Esophagus squamous epithelium (tissue), 4 donors: Measurements from ENCODE around the gene MOB2.

Experiments
- POLR2A ChIP-seq, 4 donors: fragments of 450-650 bp; IDR thresholded peaks; one replicate each; pipeline ENCODE4 v1.6.1; 2017; ENCODE audit warnings: antibody characterized with exemption in 4 of 4, mild to moderate bottlenecking in 4 of 4, moderate library complexity in 3 of 4
- TF ChIP-seq, protein P1 (sequence below), 6 experiments: fragments of 450-650 bp in 4 of 6; fragments of 200-600 bp in 2 of 6; sonication (generic) in 2 of 6; IDR thresholded peaks; one replicate each; pipeline ENCODE4 v1.5.1; 2016 to 2019; ENCODE audit warnings: antibody characterized with exemption in 6 of 6, mild to moderate bottlenecking in 4 of 6, moderate library complexity in 4 of 6

- TF ChIP-seq, protein P1, sequence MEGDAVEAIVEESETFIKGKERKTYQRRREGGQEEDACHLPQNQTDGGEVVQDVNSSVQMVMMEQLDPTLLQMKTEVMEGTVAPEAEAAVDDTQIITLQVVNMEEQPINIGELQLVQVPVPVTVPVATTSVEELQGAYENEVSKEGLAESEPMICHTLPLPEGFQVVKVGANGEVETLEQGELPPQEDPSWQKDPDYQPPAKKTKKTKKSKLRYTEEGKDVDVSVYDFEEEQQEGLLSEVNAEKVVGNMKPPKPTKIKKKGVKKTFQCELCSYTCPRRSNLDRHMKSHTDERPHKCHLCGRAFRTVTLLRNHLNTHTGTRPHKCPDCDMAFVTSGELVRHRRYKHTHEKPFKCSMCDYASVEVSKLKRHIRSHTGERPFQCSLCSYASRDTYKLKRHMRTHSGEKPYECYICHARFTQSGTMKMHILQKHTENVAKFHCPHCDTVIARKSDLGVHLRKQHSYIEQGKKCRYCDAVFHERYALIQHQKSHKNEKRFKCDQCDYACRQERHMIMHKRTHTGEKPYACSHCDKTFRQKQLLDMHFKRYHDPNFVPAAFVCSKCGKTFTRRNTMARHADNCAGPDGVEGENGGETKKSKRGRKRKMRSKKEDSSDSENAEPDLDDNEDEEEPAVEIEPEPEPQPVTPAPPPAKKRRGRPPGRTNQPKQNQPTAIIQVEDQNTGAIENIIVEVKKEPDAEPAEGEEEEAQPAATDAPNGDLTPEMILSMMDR (IDR thresholded peaks at IDR 0.05), result no peak
- TF ChIP-seq POLR2A (IDR thresholded peaks at IDR 0.05), result no peak
These were observed 36.2 kb downstream of the MOB2 start for GRCh38 chr11:1450344-1450875.
